Neural progenitor cell (in vitro differentiated cells): ENCODE results near the gene CNPY2.
"Not testable (repeated sequence)": the region's sequence is repeated elsewhere in the genome, so short reads cannot be mapped to it uniquely, and the experiment has no call there.

Experiments
- CTCF ChIP-seq: fragments of 200-600 bp; sonication (generic); IDR thresholded peaks from 2 replicates; pipeline ENCODE4 v1.5.1; 2017; ENCODE audit warnings: antibody characterized with exemption, mild to moderate bottlenecking
- EZH2 ChIP-seq: fragments of 200-600 bp; sonication (generic); IDR thresholded peaks from 2 replicates; pipeline ENCODE4 v1.6.1; 2017; ENCODE audit warnings: antibody characterized with exemption, mild to moderate bottlenecking, moderate library complexity

GRCh38 chr12:56262955-56263354, 52.8 kb downstream of the CNPY2 start:
- not testable (repeated sequence) for TF ChIP-seq CTCF, EZH2
